OCI-LY3 (cell line): ENCODE data around the gene KRTAP10-2.

Experiments used
- H2AFZ ChIP-seq: fragments of 200-600, 300-600 bp; shearing (Covaris generic); 2 replicates; pipeline ENCODE4 v1.6.0; 2014; ENCODE audit warnings: antibody characterized with exemption, low read depth, low read length
- H3K27ac ChIP-seq: fragments of 200-600, 300-600 bp; sonication (generic); 2 replicates; pipeline ENCODE4 v1.5.1; 2014; ENCODE audit warnings: mild to moderate bottlenecking, low read length, moderate library complexity, mixed read lengths
- H3K27me3 ChIP-seq: fragments of 200-600, 300-600 bp; sonication (generic); 2 replicates; pipeline ENCODE4 v1.6.1; 2014; ENCODE audit warnings: low read depth, low read length, mixed read lengths
- H3K36me3 ChIP-seq: fragments of 200-600, 300-600 bp; sonication (generic); replicated peaks from 2 replicates; pipeline ENCODE3; 2014; ENCODE audit warnings: low read depth, low read length, mixed read lengths
- H3K4me1 ChIP-seq: fragments of 300-600, 200-600 bp; sonication (generic); 2 replicates; pipeline ENCODE4 v1.6.1; 2014; ENCODE audit warnings: low read length, mixed read lengths
- H3K4me2 ChIP-seq: fragments of 200-600, 300-600 bp; sonication (generic); 2 replicates; pipeline ENCODE4 v1.6.1; 2014; ENCODE audit warnings: low read length, mixed read lengths
- H3K4me3 ChIP-seq: fragments of 300-600, 200-600 bp; sonication (generic); 2 replicates; pipeline ENCODE4 v1.5.1; 2014; ENCODE audit warnings: antibody characterized with exemption, mild to moderate bottlenecking, low read length, moderate library complexity
- H3K79me2 ChIP-seq: fragments of 300-600, 200-600 bp; shearing (Covaris generic); 2 replicates; pipeline ENCODE4 v1.6.1; 2014; ENCODE audit warnings: mild to moderate bottlenecking, low read length, mixed read lengths
- H3K9ac ChIP-seq: fragments of 300-600, 200-600 bp; shearing (Covaris generic); 2 replicates; pipeline ENCODE4 v1.6.0; 2014; ENCODE audit warnings: mild to moderate bottlenecking, low read length, moderate library complexity
- H3K9me3 ChIP-seq: fragments of 200-600, 300-600 bp; shearing (Covaris generic); 2 replicates; pipeline ENCODE4 v1.6.1; 2014; ENCODE audit warnings: low read length, mixed read lengths; ENCODE audit not compliant: insufficient read depth
- H4K20me1 ChIP-seq: fragments of 200-600, 300-600 bp; sonication (generic); 2 replicates; pipeline ENCODE4 v1.6.1; 2016; ENCODE audit warnings: low read length, mixed read lengths; ENCODE audit not compliant: insufficient read depth
- CTCF ChIP-seq: fragments of 200-600, 300-600 bp; sonication (generic); IDR thresholded peaks from 2 replicates; pipeline ENCODE4 v1.5.1; 2014; ENCODE audit warnings: antibody characterized with exemption, low read length, low read depth
- EZH2phosphoT487 ChIP-seq: fragments of 200-600 bp; shearing (Covaris generic); IDR thresholded peaks from 2 replicates; pipeline ENCODE4 v1.6.1; 2018; ENCODE audit warnings: antibody characterized with exemption, mixed run types, low read depth

The KRTAP10-2 gene

GRCh38 chr21:44542716-44543115, 8.6 kb downstream of the KRTAP10-2 start:
- Histone ChIP-seq H3K79me2 (no peaks in the 10 kb centered on the region), H3K4me3 (no peak overlapping the region), H3K4me2 (no peak overlapping the region), H3K27ac (no peak overlapping the region), H3K9me3 (0 out of 2 replicates have a peak, but pooled peaks cover 9% of the 10 kb centered on the region), H3K36me3 (no peaks in the 10 kb centered on the region), H3K9ac (no peak overlapping the region), H3K27me3 (no peaks in the 10 kb centered on the region), H4K20me1 (no peaks in the 10 kb centered on the region), H2AFZ (no peak overlapping the region), H3K4me1 (peaks cover 3% of the 10 kb centered on the region)
- TF ChIP-seq CTCF (no peak), EZH2phosphoT487 (no peak)

GRCh38 chr21:44540741-44541288, 10.5 kb downstream of the KRTAP10-2 start:
- TF ChIP-seq EZH2phosphoT487 (no peak), CTCF (no peak)
- no peaks in the 10 kb centered on the region for H3K27me3 ChIP-seq
- H4K20me1 ChIP-seq, result no peaks in the 10 kb centered on the region
- no peaks in the 10 kb centered on the region for H3K36me3 ChIP-seq
- no peak overlapping the region for H3K9ac ChIP-seq
- no peaks in the 10 kb centered on the region for H3K4me1 ChIP-seq
- H2AFZ ChIP-seq, result no peak overlapping the region
- H3K27ac ChIP-seq, result no peak overlapping the region
- no peaks in the 10 kb centered on the region for H3K79me2 ChIP-seq
- H3K9me3 ChIP-seq, result no peaks in the 10 kb centered on the region
- H3K4me2 ChIP-seq, result no peak overlapping the region
- H3K4me3 ChIP-seq, result no peak overlapping the region

- Histone ChIP-seq H3K9ac (no peak within 1 kb of the TSS), H3K4me3 (no peak within 1 kb of the TSS), H3K27me3 (no peaks in the 10 kb centered on the region), H3K4me1 (no peaks in the 10 kb centered on the region), H3K79me2 (no peaks in the 10 kb centered on the region), H4K20me1 (no peaks in the 10 kb centered on the region), H3K4me2 (no peak within 1 kb of the TSS), H3K27ac (no peak within 1 kb of the TSS), H3K9me3 (no peaks in the 10 kb centered on the region), H2AFZ (no peak within 1 kb of the TSS), H3K36me3 (no peaks in the 10 kb centered on the region)
- no peak for TF ChIP-seq EZH2phosphoT487
- TF ChIP-seq CTCF, result no peak
These were observed 11.2 kb downstream of the KRTAP10-2 start, which contains the start of gene KRTAP10-1 for GRCh38 chr21:44539991-44540666. TSS of gene KRTAP10-1 (minus strand) at chr21:44540195. CDS start at chr21:44540150, 45 bp downstream.

GRCh38 chr21:44539046-44539445, 12.3 kb downstream of the KRTAP10-2 start:
- H3K4me1 ChIP-seq, result no peaks in the 10 kb centered on the region
- no peak overlapping the region for H3K27ac ChIP-seq
- no peak overlapping the region for H3K4me3 ChIP-seq
- H3K4me2 ChIP-seq, result no peak overlapping the region
- H3K9ac ChIP-seq, result no peak overlapping the region
- no peaks in the 10 kb centered on the region for H3K27me3 ChIP-seq
- no peaks in the 10 kb centered on the region for H3K79me2 ChIP-seq
- H3K9me3 ChIP-seq, result no peaks in the 10 kb centered on the region
- no peaks in the 10 kb centered on the region for H4K20me1 ChIP-seq
- TF ChIP-seq EZH2phosphoT487, result no peak
- no peak for TF ChIP-seq CTCF
- H2AFZ ChIP-seq, result no peak overlapping the region
- no peaks in the 10 kb centered on the region for H3K36me3 ChIP-seq
